ENCODE results near the gene RASGEF1B.

RASGEF1B gene

GRCh38 chr4:81468678-81469077 lies 3.0 kb downstream of the RASGEF1B start:
- no peak overlapping the region for H3K4me3 ChIP-seq (ENCODE audit: low read depth, low read length)
- H3K23ac ChIP-seq (ENCODE audit: low read length) = no peak overlapping the region
- H3K4ac ChIP-seq (ENCODE audit: low read depth, low read length) = no peak overlapping the region
- DNase-seq = no peak
- H3K14ac ChIP-seq (ENCODE audit: low read length) = no peak overlapping the region
- no peak overlapping the region for H4K91ac ChIP-seq (ENCODE audit: low read depth, low read length)
- H4K8ac ChIP-seq (ENCODE audit: low read depth, low read length) = no peak overlapping the region
- H3K4me2 ChIP-seq (ENCODE audit: low read length) = no peak overlapping the region
- H2AFZ ChIP-seq (ENCODE audit: insufficient read depth, low read length, poor library complexity) = no peak overlapping the region
- H3K27me3 ChIP-seq (ENCODE audit: insufficient read depth, low read length) = no peaks in the 10 kb centered on the region
- H3K4me1 ChIP-seq (ENCODE audit: control insufficient read depth in 1 of 2, insufficient read depth in 2 of 2, low read length in 2 of 2) = peaks cover 11 to 12% of the 10 kb centered on the region in 2 experiments
- no peak overlapping the region for H3K9ac ChIP-seq (ENCODE audit: low read length)
- no peak overlapping the region for H3K18ac ChIP-seq (ENCODE audit: low read length)
- peaks cover 2% of the 10 kb centered on the region for H3K79me2 ChIP-seq (ENCODE audit: control insufficient read depth, insufficient read depth, low read length, poor library complexity)
- no peaks in the 10 kb centered on the region for H3K9me3 ChIP-seq (ENCODE audit: insufficient read depth, low read depth, low read length)
- no peak overlapping the region for H3K27ac ChIP-seq (ENCODE audit: low read depth, low read length)
- no peak overlapping the region for H4K12ac ChIP-seq (ENCODE audit: low read depth, low read length)
- H2BK120ac ChIP-seq (ENCODE audit: insufficient read depth, low read length, poor library complexity) = no peak overlapping the region
- H2BK12ac ChIP-seq (ENCODE audit: low read length) = no peak overlapping the region
- no CpG with 5 or more reads among the region's 2 CpGs for WGBS (ENCODE audit: extremely low coverage, insufficient coverage, insufficient read length)
- no peaks in the 10 kb centered on the region for H3K79me1 ChIP-seq (ENCODE audit: low read length)
- H2AK5ac ChIP-seq (ENCODE audit: low read length) = no peak overlapping the region
- no peaks in the 10 kb centered on the region for H3K36me3 ChIP-seq (ENCODE audit: control insufficient read depth in 1 of 2, insufficient read depth in 2 of 2, low read length in 2 of 2)
- H2BK5ac ChIP-seq (ENCODE audit: low read depth, low read length, poor library complexity) = no peak overlapping the region

- H3K27me3 ChIP-seq (ENCODE audit: insufficient read depth, low read length) = no peaks in the 10 kb centered on the region
- H2BK120ac ChIP-seq (ENCODE audit: insufficient read depth, low read length, poor library complexity) = no peak overlapping the region
- H3K4me1 ChIP-seq (ENCODE audit: control insufficient read depth in 1 of 2, insufficient read depth in 2 of 2, low read length in 2 of 2) = peaks cover 11 to 12% of the 10 kb centered on the region in 2 experiments
- no peak overlapping the region for H3K4me2 ChIP-seq (ENCODE audit: low read length)
- no peak overlapping the region for H3K9ac ChIP-seq (ENCODE audit: low read length)
- H3K27ac ChIP-seq (ENCODE audit: low read depth, low read length) = no peak overlapping the region
- no peak overlapping the region for H2BK12ac ChIP-seq (ENCODE audit: low read length)
- peaks cover 2% of the 10 kb centered on the region for H3K79me2 ChIP-seq (ENCODE audit: control insufficient read depth, insufficient read depth, low read length, poor library complexity)
- H3K4ac ChIP-seq (ENCODE audit: low read depth, low read length) = no peak overlapping the region
- H3K18ac ChIP-seq (ENCODE audit: low read length) = no peak overlapping the region
- H3K4me3 ChIP-seq (ENCODE audit: low read depth, low read length) = no peak overlapping the region
- H3K79me1 ChIP-seq (ENCODE audit: low read length) = no peaks in the 10 kb centered on the region
- no peak overlapping the region for H4K12ac ChIP-seq (ENCODE audit: low read depth, low read length)
- H3K9me3 ChIP-seq (ENCODE audit: insufficient read depth, low read depth, low read length) = no peaks in the 10 kb centered on the region
- H3K36me3 ChIP-seq (ENCODE audit: control insufficient read depth in 1 of 2, insufficient read depth in 2 of 2, low read length in 2 of 2) = no peaks in the 10 kb centered on the region
- H3K14ac ChIP-seq (ENCODE audit: low read length) = no peak overlapping the region
- DNase-seq = no peak
- no CpG with 5 or more reads among the region's 1 CpG for WGBS (ENCODE audit: extremely low coverage, insufficient coverage, insufficient read length)
- no peak overlapping the region for H4K91ac ChIP-seq (ENCODE audit: low read depth, low read length)
- H2AFZ ChIP-seq (ENCODE audit: insufficient read depth, low read length, poor library complexity) = no peak overlapping the region
- no peak overlapping the region for H2BK5ac ChIP-seq (ENCODE audit: low read depth, low read length, poor library complexity)
- H2AK5ac ChIP-seq (ENCODE audit: low read length) = no peak overlapping the region
- no peak overlapping the region for H3K23ac ChIP-seq (ENCODE audit: low read length)
- no peak overlapping the region for H4K8ac ChIP-seq (ENCODE audit: low read depth, low read length)
These were observed 4.1 kb downstream of the RASGEF1B start for GRCh38 chr4:81467672-81467964.

- H3K23ac ChIP-seq (ENCODE audit: low read length) = no peak overlapping the region
- H3K36me3 ChIP-seq (ENCODE audit: control insufficient read depth in 1 of 2, insufficient read depth in 2 of 2, low read length in 2 of 2) = no peaks in the 10 kb centered on the region
- no peak overlapping the region for H3K18ac ChIP-seq (ENCODE audit: low read length)
- H4K12ac ChIP-seq (ENCODE audit: low read depth, low read length) = no peak overlapping the region
- peaks cover 2% of the 10 kb centered on the region for H3K79me2 ChIP-seq (ENCODE audit: control insufficient read depth, insufficient read depth, low read length, poor library complexity)
- H2BK120ac ChIP-seq (ENCODE audit: insufficient read depth, low read length, poor library complexity) = no peak overlapping the region
- no peak overlapping the region for H4K8ac ChIP-seq (ENCODE audit: low read depth, low read length)
- peaks cover 9 to 12% of the 10 kb centered on the region in 2 experiments for H3K4me1 ChIP-seq (ENCODE audit: control insufficient read depth in 1 of 2, insufficient read depth in 2 of 2, low read length in 2 of 2)
- no peak overlapping the region for H2BK12ac ChIP-seq (ENCODE audit: low read length)
- H2AK5ac ChIP-seq (ENCODE audit: low read length) = no peak overlapping the region
- H3K9ac ChIP-seq (ENCODE audit: low read length) = no peak overlapping the region
- no CpG with 5 or more reads among the region's 5 CpGs for WGBS (ENCODE audit: extremely low coverage, insufficient coverage, insufficient read length)
- DNase-seq = peak; percentile 90 to 99
- H2BK5ac ChIP-seq (ENCODE audit: low read depth, low read length, poor library complexity) = no peak overlapping the region
- H4K91ac ChIP-seq (ENCODE audit: low read depth, low read length) = no peak overlapping the region
- H3K4me2 ChIP-seq (ENCODE audit: low read length) = no peak overlapping the region
- no peak overlapping the region for H3K4ac ChIP-seq (ENCODE audit: low read depth, low read length)
- H3K9me3 ChIP-seq (ENCODE audit: insufficient read depth, low read depth, low read length) = no peaks in the 10 kb centered on the region
- no peak overlapping the region for H3K27ac ChIP-seq (ENCODE audit: low read depth, low read length)
- no peaks in the 10 kb centered on the region for H3K27me3 ChIP-seq (ENCODE audit: insufficient read depth, low read length)
- no peak overlapping the region for H3K14ac ChIP-seq (ENCODE audit: low read length)
- no peak overlapping the region for H3K4me3 ChIP-seq (ENCODE audit: low read depth, low read length)
- H2AFZ ChIP-seq (ENCODE audit: insufficient read depth, low read length, poor library complexity) = no peak overlapping the region
- H3K79me1 ChIP-seq (ENCODE audit: low read length) = no peaks in the 10 kb centered on the region
These were observed 4.7 kb downstream of the RASGEF1B start for GRCh38 chr4:81466841-81467671.

GRCh38 chr4:81465406-81466340 lies 6.0 kb downstream of the RASGEF1B start:
- H4K8ac ChIP-seq (ENCODE audit: low read depth, low read length) = no peak overlapping the region
- H3K14ac ChIP-seq (ENCODE audit: low read length) = no peak overlapping the region
- no CpG with 5 or more reads among the region's 8 CpGs for WGBS (ENCODE audit: extremely low coverage, insufficient coverage, insufficient read length)

More at GRCh38 chr4:81465406-81466340, 6.0 kb downstream of the RASGEF1B start:
- Histone ChIP-seq H2BK120ac (ENCODE audit: insufficient read depth, low read length, poor library complexity) (no peak overlapping the region), H4K91ac (ENCODE audit: low read depth, low read length) (no peak overlapping the region), H2AFZ (ENCODE audit: insufficient read depth, low read length, poor library complexity) (no peak overlapping the region), H3K9ac (ENCODE audit: low read length) (no peak overlapping the region), H2BK12ac (ENCODE audit: low read length) (no peak overlapping the region), H3K4ac (ENCODE audit: low read depth, low read length) (no peak overlapping the region), H3K18ac (ENCODE audit: low read length) (no peak overlapping the region), H2BK5ac (ENCODE audit: low read depth, low read length, poor library complexity) (no peak overlapping the region), H3K36me3 (ENCODE audit: control insufficient read depth in 1 of 2, insufficient read depth in 2 of 2, low read length in 2 of 2) (no peaks in the 10 kb centered on the region), H3K23ac (ENCODE audit: low read length) (no peak overlapping the region), H3K79me2 (ENCODE audit: control insufficient read depth, insufficient read depth, low read length, poor library complexity) (peaks cover 2% of the 10 kb centered on the region), H3K79me1 (ENCODE audit: low read length) (no peaks in the 10 kb centered on the region), H3K27ac (ENCODE audit: low read depth, low read length) (no peak overlapping the region), H2AK5ac (ENCODE audit: low read length) (no peak overlapping the region), H3K4me2 (ENCODE audit: low read length) (no peak overlapping the region), H3K27me3 (ENCODE audit: insufficient read depth, low read length) (no peaks in the 10 kb centered on the region), H4K12ac (ENCODE audit: low read depth, low read length) (no peak overlapping the region), H3K4me3 (ENCODE audit: low read depth, low read length) (no peak overlapping the region), H3K4me1 (ENCODE audit: control insufficient read depth in 1 of 2, insufficient read depth in 2 of 2, low read length in 2 of 2) (peaks cover 6% of the 10 kb centered on the region in 2 experiments), H3K9me3 (ENCODE audit: insufficient read depth, low read depth, low read length) (no peaks in the 10 kb centered on the region)
- no peak for DNase-seq

All from trophoblast cell (in vitro differentiated cells and primary cell).